IPS-NIHi7 (cell line): ENCODE measurements around the gene INTS4.
A peak's percentile ranks its signal among the peaks of the same experiment; 100 is the strongest.
"Not testable (repeated sequence)": the region's sequence is repeated elsewhere in the genome, so short reads cannot be mapped to it uniquely, and the experiment has no call there.

Source experiments
- DNase-seq: peaks from one replicate; pipeline ENCODE4 v3.0.0; 2012; ENCODE audit warnings: mixed read lengths; ENCODE audit errors: extremely low spot score

INTS4 gene

GRCh38 chr11:77878247-77878646 is 116.2 kb downstream of the INTS4 start:
- DNase-seq = not testable (repeated sequence)

GRCh38 chr11:77876045-77876444 is 118.4 kb downstream of the INTS4 start:
- DNase-seq = peak; percentile 35

- no peak for DNase-seq
Observed at GRCh38 chr11:77874206-77874605, 120.3 kb downstream of the INTS4 start.

DNA sequence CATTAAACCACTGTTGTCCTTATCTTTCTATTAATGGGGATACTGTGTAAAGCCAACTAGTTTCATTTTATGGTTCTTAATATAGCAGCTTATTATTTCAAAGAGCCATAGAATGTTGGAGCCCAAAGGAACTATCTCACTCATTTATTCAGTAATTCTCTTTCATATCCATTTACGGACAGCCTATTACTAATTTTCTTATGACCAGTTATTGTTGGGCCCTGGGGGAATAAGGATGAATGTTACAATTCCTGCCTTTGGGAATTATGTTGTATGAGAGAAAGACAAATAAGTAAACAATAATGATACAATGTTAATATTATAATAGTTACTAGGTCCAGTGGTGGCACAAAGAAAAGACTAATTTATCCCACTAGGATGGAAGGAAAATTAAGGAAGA is 121.1 kb downstream of the INTS4 start:
- no peak for DNase-seq

DNA sequence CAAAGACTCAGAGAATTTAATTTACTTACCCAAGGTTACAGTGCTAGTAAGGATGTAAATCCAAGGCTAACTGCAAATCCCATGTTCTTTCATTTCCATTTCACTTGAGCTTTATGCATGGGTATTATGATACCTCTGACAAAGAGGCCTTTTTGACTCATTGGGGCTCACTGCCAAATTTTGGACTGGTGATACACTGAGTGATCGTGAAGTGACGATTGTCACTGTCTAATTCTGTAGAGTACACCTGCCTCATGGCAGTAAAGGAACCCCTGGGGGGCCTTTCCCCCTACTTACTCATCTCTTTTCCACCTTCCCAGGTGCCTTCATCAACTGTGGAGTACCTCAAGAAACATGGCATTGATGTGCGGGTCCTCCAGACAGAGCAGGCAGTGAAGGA is 122.6 kb downstream of the INTS4 start:
- DNase-seq = no peak

DNA sequence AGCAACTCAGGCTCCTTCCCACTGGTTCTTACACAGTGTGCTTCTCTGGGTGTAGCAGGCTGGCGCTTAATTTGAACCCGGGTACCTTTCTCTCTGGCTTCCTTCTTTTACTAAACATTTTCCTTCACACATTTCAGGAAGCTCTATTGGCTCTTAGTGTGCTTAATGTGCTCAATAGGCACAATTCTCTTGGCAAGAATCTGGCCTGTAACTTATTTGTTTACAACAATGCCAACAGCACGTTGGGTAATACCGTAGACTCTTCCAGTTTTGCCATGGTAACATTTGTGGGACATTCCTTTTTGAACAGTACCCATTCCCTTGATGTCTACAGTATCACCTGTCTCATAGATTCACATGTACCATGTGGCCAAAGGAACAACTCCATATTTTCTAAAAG is 125.7 kb downstream of the INTS4 start:
- no peak for DNase-seq

DNA sequence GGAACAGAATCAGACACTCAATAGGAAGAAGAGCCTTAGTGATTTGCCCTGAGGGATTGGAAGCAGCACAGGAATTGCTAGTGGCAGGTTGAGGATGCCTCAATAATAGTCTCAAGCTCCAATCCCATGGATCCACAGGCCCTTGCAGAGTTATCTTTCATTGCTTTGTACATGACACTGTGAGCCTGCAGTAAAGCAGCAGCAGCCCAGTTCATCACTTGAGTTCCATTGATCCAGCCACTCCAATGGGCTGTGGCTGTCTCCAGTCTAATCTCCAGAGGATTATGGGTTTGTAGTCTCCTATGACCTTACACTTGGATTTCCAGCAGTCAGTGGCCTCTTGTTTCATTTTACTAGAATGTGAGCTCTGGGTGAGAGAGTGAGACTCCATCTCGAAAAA is 128.1 kb downstream of the INTS4 start:
- no peak for DNase-seq

DNA sequence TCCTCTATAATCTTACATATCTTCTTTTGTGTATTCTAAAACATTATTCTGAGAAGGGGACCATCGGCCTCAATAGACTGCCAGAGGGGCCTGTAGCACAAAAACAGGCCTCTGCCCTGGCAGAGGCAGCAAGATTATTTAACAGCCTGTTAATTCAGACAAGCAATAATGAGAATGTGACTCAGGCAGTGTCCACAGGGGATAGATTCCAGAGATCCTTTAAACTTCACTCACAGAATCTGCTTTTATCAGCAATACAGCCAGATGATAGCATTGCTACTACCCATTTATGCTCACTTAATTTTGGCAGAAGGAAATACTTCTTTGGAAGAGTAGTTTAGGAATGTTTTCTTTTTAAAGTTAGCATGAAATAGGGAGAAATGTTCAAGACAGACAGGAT is 128.7 kb downstream of the INTS4 start:
- DNase-seq = no peak

- not testable (repeated sequence) for DNase-seq
Observed at GRCh38 chr11:77861444-77861843, 133.0 kb downstream of the INTS4 start.

GRCh38 chr11:77857906-77858457 is 136.5 kb downstream of the INTS4 start:
- DNase-seq = not testable (repeated sequence)

DNA sequence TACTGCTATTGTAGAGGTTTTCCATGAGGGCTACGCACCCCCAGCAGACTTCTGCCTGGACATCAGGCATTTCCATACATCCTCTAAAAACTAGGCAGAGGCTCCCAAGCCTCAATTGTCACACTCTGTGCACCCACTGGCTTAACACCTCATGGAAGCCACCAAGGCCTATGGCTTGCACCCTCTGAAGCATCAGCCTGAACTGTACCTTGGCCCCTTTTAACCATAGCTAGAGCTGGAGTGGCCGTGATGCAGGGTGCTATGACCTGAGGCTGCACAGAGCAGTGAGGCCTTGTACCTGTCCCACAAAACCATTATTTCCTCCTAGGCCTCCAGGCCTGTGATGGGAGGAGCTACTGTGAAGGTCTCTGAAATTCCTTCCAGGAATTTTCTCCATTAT is 139.6 kb downstream of the INTS4 start:
- no peak for DNase-seq

- no peak for DNase-seq
Observed at GRCh38 chr11:77851503-77851902, 143.0 kb downstream of the INTS4 start.

DNA sequence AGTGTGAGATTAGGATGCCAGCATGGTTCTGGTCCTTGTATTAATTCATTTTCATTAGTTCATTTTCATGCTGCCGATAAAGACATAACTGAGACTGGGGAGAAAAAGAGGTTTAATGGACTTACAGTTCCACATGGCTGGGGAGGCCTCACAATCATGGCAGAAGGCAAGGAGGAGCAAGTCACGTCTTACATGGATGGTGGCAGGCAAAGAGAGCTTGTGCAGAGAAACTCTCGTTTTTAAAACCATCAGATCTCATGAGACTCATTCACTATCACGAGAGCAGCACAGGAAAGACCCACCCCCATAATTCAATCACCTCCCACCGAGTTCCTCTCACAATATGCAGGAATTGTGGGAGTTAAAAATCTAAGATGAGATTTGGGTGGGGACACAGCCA is 150.8 kb downstream of the INTS4 start:
- DNase-seq = not testable (repeated sequence)

DNA sequence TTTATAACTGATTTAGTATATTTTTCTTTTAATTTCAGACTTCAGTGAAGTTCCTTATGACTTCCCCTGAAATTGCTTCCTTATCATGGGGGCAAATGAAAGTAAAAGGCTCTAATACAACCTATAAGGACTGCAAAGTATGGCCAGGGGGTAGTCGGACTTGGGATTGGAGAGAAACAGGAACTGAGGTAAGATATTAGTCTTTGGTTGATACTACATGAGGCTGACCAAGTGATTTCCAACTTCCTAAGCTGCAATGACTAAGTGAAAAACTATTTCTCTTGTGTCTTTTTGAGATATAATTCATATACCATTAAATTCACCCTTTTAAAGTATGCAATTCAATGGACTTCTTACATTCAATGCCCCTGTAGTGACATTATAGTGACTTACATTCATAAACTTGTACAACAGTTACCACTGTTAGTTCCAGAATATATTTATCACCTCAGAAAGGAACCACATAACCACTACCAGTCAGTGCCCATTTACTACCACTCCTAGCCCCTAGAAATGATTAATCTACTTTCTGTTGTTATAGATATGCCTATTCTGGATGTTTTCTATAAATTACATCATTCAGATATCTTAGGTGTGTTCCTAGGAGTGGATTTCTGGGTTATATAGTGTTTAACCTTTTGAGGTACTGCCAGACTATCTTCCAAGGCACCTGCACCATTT is 151.9 kb downstream of the INTS4 start:
- DNase-seq = no peak

DNA sequence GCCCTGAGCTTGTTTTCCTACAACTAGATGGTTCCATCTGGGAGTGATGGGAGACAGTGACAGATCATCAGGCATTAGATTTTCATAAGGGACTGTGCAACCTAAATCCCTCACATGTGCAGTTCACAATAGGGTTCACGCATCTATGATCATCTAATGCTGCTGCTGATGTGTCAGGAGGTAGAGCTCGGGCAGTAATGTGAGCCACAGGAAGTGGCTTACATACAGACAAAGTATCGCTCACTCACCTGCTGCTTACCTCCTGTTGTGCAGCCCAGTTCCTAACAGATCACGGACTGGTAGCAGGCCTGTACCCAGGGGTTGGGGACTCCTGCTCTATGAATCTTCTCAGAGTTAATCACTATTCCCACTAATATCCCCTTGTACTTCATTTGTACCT is 161.2 kb downstream of the INTS4 start:
- no peak for DNase-seq

DNA sequence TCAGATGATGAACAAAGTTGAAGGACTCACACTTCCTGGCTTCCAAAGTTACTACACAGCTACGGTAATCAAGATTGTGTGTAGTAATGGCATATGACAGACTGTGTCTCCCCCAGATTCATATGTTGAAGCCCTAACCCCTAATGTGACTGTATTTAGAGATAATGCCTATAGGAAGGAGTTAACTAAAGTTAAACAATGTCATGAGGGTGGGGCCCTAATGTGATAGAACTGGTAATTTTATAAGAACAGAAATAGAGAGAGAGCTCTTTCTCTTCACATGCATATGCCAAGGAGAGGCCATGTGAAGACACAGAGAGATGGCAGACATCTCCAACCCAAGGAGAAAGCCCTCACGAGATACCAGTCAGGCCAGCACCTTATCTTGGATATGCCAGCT is 165.5 kb downstream of the INTS4 start:
- no peak for DNase-seq
